Measurements from ENCODE around the gene SLC44A3. TPM values are rescaled to one million over a fixed set of nuclear protein-coding genes. Genes with fewer than 3 reads are reported as not detected.

SLC44A3 gene
- total RNA-seq, 3 donors from 2014 or later = 2.1 to 12.6 (median 10.5) TPM

GRCh38 chr1:94884106-94884505 is 63.9 kb downstream of the SLC44A3 start:
- intact Hi-C loops (cut with DNase I; ENCODE audit: low total_unique reads) = no loop called here
- Histone ChIP-seq H3K9me3 (no peaks in the 10 kb centered on the region), H3K4me3 (peak overlapping the region in 2 of 3 donors; percentile 2 to 48), H3K4me1 (peaks cover 0 to 6% of the 10 kb centered on the region in 2 donors), H3K27me3 (no peaks in the 10 kb centered on the region), H3K27ac (peak overlapping the region; percentile 85 to 90), H3K36me3 (no peaks in the 10 kb centered on the region)
- TF ChIP-seq POLR2AphosphoS5 (IDR thresholded peaks at IDR 0.05) (peak in 2 of 3 donors; percentile 33 to 54), POLR2A (IDR thresholded peaks at IDR 0.05) (no peak), CTCF (IDR thresholded peaks at IDR 0.05) (no peak)
- DNase-seq (ENCODE audit: low spot score in 2 of 2) = peak; percentile 80 to 84

- Histone ChIP-seq H3K9me3 (no peaks in the 10 kb centered on the region), H3K27me3 (no peaks in the 10 kb centered on the region), H3K4me3 (peak overlapping the region in 1 of 3 donors; percentile 48), H3K27ac (peak overlapping the region; percentile 85 to 90), H3K36me3 (no peaks in the 10 kb centered on the region), H3K4me1 (peaks cover 0 to 6% of the 10 kb centered on the region in 2 donors)
- intact Hi-C loops (cut with DNase I; ENCODE audit: low total_unique reads) = no loop called here
- DNase-seq (ENCODE audit: low spot score in 2 of 2) = no peak
- TF ChIP-seq POLR2A (IDR thresholded peaks at IDR 0.05) (no peak), POLR2AphosphoS5 (IDR thresholded peaks at IDR 0.05) (no peak), CTCF (IDR thresholded peaks at IDR 0.05) (no peak)
Observed at GRCh38 chr1:94884507-94884906, 64.3 kb downstream of the SLC44A3 start.

- Histone ChIP-seq H3K4me3 (no peak overlapping the region), H3K27ac (peak overlapping the region in 1 of 2 donors; percentile 56), H3K36me3 (no peaks in the 10 kb centered on the region), H3K4me1 (peaks cover 0 to 6% of the 10 kb centered on the region in 2 donors), H3K9me3 (no peaks in the 10 kb centered on the region), H3K27me3 (no peaks in the 10 kb centered on the region)
- TF ChIP-seq CTCF (IDR thresholded peaks at IDR 0.05) = no peak
- no peak for TF ChIP-seq POLR2A (IDR thresholded peaks at IDR 0.05)
- TF ChIP-seq POLR2AphosphoS5 (IDR thresholded peaks at IDR 0.05) = no peak
- intact Hi-C loops (cut with DNase I; ENCODE audit: low total_unique reads) = loop anchor here (2.0 kb wide), 1 partner anchor 20 kb away; no protein-coding TSS in a partner anchor
- DNase-seq (ENCODE audit: low spot score in 2 of 2) = no peak
Observed at GRCh38 chr1:94886361-94886760, 66.2 kb downstream of the SLC44A3 start.

GRCh38 chr1:94887106-94887505 is 66.9 kb downstream of the SLC44A3 start:
- TF ChIP-seq CTCF (IDR thresholded peaks at IDR 0.05) (no peak), POLR2AphosphoS5 (IDR thresholded peaks at IDR 0.05) (no peak), POLR2A (IDR thresholded peaks at IDR 0.05) (no peak)
- Histone ChIP-seq H3K36me3 (no peaks in the 10 kb centered on the region), H3K4me3 (no peak overlapping the region), H3K27ac (no peak overlapping the region), H3K4me1 (peaks cover 0 to 6% of the 10 kb centered on the region in 2 donors), H3K27me3 (no peaks in the 10 kb centered on the region), H3K9me3 (no peaks in the 10 kb centered on the region)
- intact Hi-C loops (cut with DNase I; ENCODE audit: low total_unique reads) = loop anchor here (2.0 kb wide), 1 partner anchor 20 kb away; no protein-coding TSS in a partner anchor
- no peak for DNase-seq (ENCODE audit: low spot score in 2 of 2)

GRCh38 chr1:94887603-94888171 is 67.5 kb downstream of the SLC44A3 start:
- H3K4me3 ChIP-seq = no peak overlapping the region
- H3K27me3 ChIP-seq = no peaks in the 10 kb centered on the region
- no peak for TF ChIP-seq POLR2AphosphoS5 (IDR thresholded peaks at IDR 0.05)
- TF ChIP-seq CTCF (IDR thresholded peaks at IDR 0.05) = no peak
- TF ChIP-seq POLR2A (IDR thresholded peaks at IDR 0.05) = no peak
- H3K27ac ChIP-seq = no peak overlapping the region
- H3K4me1 ChIP-seq = peaks cover 0 to 6% of the 10 kb centered on the region in 2 donors
- intact Hi-C loops (cut with DNase I; ENCODE audit: low total_unique reads) = loop anchor here (2.0 kb wide), 1 partner anchor 21 kb away; no protein-coding TSS in a partner anchor
- no peak for DNase-seq (ENCODE audit: low spot score in 2 of 2)
- no peaks in the 10 kb centered on the region for H3K9me3 ChIP-seq
- H3K36me3 ChIP-seq = no peaks in the 10 kb centered on the region
